COLO668 (cell line): ENCODE data around the gene TMEM44.
A peak's percentile ranks its signal among the peaks of the same experiment; 100 is the strongest.

Source experiments
- DNase-seq: peaks from one replicate; lab custom pipeline; 2025; ENCODE audit not compliant: unreplicated experiment; lab: John Stamatoyannopoulos, UW

TMEM44 gene

GRCh38 chr3:194582196-194582905, 50.9 kb downstream of the TMEM44 start:
- DNase-seq, result no peak

- DNase-seq, result no peak
These were observed 54.1 kb downstream of the TMEM44 start for GRCh38 chr3:194579091-194579606.

- no peak for DNase-seq
These were observed 55.0 kb downstream of the TMEM44 start for GRCh38 chr3:194577986-194578905.

- DNase-seq, result no peak
These were observed 57.6 kb downstream of the TMEM44 start for GRCh38 chr3:194575484-194576210.

GRCh38 chr3:194574639-194575483, 58.4 kb downstream of the TMEM44 start:
- no peak for DNase-seq

- peak; percentile 21 for DNase-seq
These were observed 59.4 kb downstream of the TMEM44 start for GRCh38 chr3:194573680-194574437.

- no peak for DNase-seq
These were observed 60.2 kb downstream of the TMEM44 start for GRCh38 chr3:194572944-194573491.

GRCh38 chr3:194572143-194572789, 61.0 kb downstream of the TMEM44 start:
- DNase-seq, result no peak

- no peak for DNase-seq
These were observed 61.6 kb downstream of the TMEM44 start for GRCh38 chr3:194571491-194572142.

GRCh38 chr3:194570898-194571297, 62.3 kb downstream of the TMEM44 start:
- no peak for DNase-seq

GRCh38 chr3:194570235-194570634, 63.0 kb downstream of the TMEM44 start:
- no peak for DNase-seq

- no peak for DNase-seq
These were observed 64.0 kb downstream of the TMEM44 start for GRCh38 chr3:194569252-194569651.

- no peak for DNase-seq
These were observed 67.5 kb downstream of the TMEM44 start for GRCh38 chr3:194565597-194566190.

- no peak for DNase-seq
These were observed 70.2 kb downstream of the TMEM44 start for GRCh38 chr3:194562986-194563385.

- DNase-seq, result no peak
These were observed 71.8 kb downstream of the TMEM44 start for GRCh38 chr3:194561306-194561974.

GRCh38 chr3:194560047-194560446, 73.2 kb downstream of the TMEM44 start:
- no peak for DNase-seq

- DNase-seq, result no peak
These were observed 73.7 kb downstream of the TMEM44 start for GRCh38 chr3:194559530-194559929.
